ENCODE data around the gene DTHD1. TPM values are rescaled to one million over a fixed set of nuclear protein-coding genes. Genes with fewer than 3 reads are reported as not detected.

DTHD1 gene
- total and polyA plus RNA-seq, 10 of the 15 experiments (the other 5 are each of a cell fraction or from before 2014, with no cell fraction given) = 0.05 to 2.8 (median 1.4) TPM

GRCh38 chr4:36255577-36255976, 25.8 kb upstream of the DTHD1 start (continued):
- TF ChIP-seq MLLT1 (IDR thresholded peaks at IDR 0.05) = 0 out of 2 replicates have a peak, but pooled peaks have one; percentile 20
- 0 out of 2 replicates have a peak, but pooled peaks have one; percentile 16 for TF ChIP-seq RAD21 (IDR thresholded peaks at IDR 0.05; ENCODE audit: insufficient read depth, low read depth, low read length)
- TF ChIP-seq ZNF687 (IDR thresholded peaks at IDR 0.05) = peak; percentile 40; the same call in 1 of the 2 replicates
- peak; percentile 84 for TF ChIP-seq FOXM1 (IDR thresholded peaks at IDR 0.05; ENCODE audit: low read depth, low read length)

GRCh38 chr4:36256398-36256891, 25.0 kb upstream of the DTHD1 start:
- WGBS (ENCODE audit: insufficient coverage, insufficient replicate concordance, low lambda C conversion rate, missing lambda C conversion rate) = 0% methylated on average over 6 of the region's 6 CpGs
- POLR2A ChIA-PET = interaction anchor here (0.8 to 2.4 kb wide), 2 partner anchors 13 to 30 kb away, joined by 5 to 7 read pairs; partner anchors contain the start of gene ARAP2
- Histone ChIP-seq H3K79me2 (ENCODE audit: control insufficient read depth, insufficient read depth, low read length) (no peaks in the 10 kb centered on the region), H3K4me2 (ENCODE audit: control insufficient read depth, insufficient read depth) (peak overlapping the region; percentile 87), H3K9ac (ENCODE audit: control insufficient read depth, insufficient read depth, low read length) (peak overlapping the region; percentile 63), H3K4me3 (peak overlapping the region; percentile 65), H4K20me1 (ENCODE audit: control insufficient read depth, insufficient read depth) (no peaks in the 10 kb centered on the region), H2AFZ (ENCODE audit: control insufficient read depth, low read depth, low read length) (peak overlapping the region; percentile 87), H3K27ac (ENCODE audit: control insufficient read depth, insufficient read depth) (peak overlapping the region; percentile 85), H3K9me3 (replicated peaks; ENCODE audit: control insufficient read depth, insufficient read depth, low read length) (no peaks in the 10 kb centered on the region; the same call in 2 of the 3 replicates), H3K36me3 (ENCODE audit: control insufficient read depth in 2 of 2, insufficient read depth in 2 of 2, low read length in 1 of 2) (no peaks in the 10 kb centered on the region), H3K27me3 (replicated peaks in 1 of 2; ENCODE audit: control insufficient read depth in 2 of 2, insufficient read depth in 2 of 2, low read length in 1 of 2) (no peaks in the 10 kb centered on the region), H3K4me1 (ENCODE audit: control insufficient read depth, insufficient read depth, low read length) (peaks cover 11% of the 10 kb centered on the region)
- intact Hi-C loops (cut with micrococcal nuclease; ENCODE audit: unreplicated experiment) (loop anchor here (1.0 to 2.0 kb wide), 2 partner anchors 64 to 92 kb away; no protein-coding TSS in a partner anchor), in situ Hi-C loops (cut with MboI) (no loop called here)
- DNase-seq (ENCODE audit: low read depth, low spot score) (peak; percentile 70), ATAC-seq (peak; percentile 81), FAIRE-seq (no peak)
- CTCF ChIA-PET = interaction anchor here (1.0 kb wide), 1 partner anchor 143 kb away, joined by 4 read pairs; no protein-coding TSS in a partner anchor
- SMC1A ChIA-PET (ENCODE audit: uncharacterized antibody, unreplicated experiment) = interaction anchor here (0.7 to 5.1 kb wide), 7 partner anchors 14 to 92 kb away, joined by 3 to 42 read pairs (median 4); no protein-coding TSS in a partner anchor
- BruUV-seq (replicated peaks) = no TSS peak
- RAD21 ChIA-PET (ENCODE audit: unreplicated experiment) = interaction anchor here (1.0 to 5.6 kb wide), 3 partner anchors 13 to 69 kb away, joined by 3 to 51 read pairs (median 3); partner anchors contain the start of gene ARAP2
- TF ChIP-seq GABPA (IDR thresholded peaks at IDR 0.05; ENCODE audit: low read depth) = no peak
- TF ChIP-seq HDAC2 (IDR thresholded peaks at IDR 0.05) = no peak
- no peak for TF ChIP-seq RAD51 (IDR thresholded peaks at IDR 0.05)
- 0 out of 2 replicates have a peak, but pooled peaks have one; percentile 24 for TF ChIP-seq CBFB (IDR thresholded peaks at IDR 0.05; ENCODE audit: low read depth)
- TF ChIP-seq ATF7 (IDR thresholded peaks at IDR 0.05; ENCODE audit: low read depth) = no peak
- TF ChIP-seq JUND (IDR thresholded peaks at IDR 0.05; ENCODE audit: low read depth, low read length) = no peak
- TF ChIP-seq NFIC (IDR thresholded peaks at IDR 0.05; ENCODE audit: low read depth, low read length) = peak; percentile 73
- TF ChIP-seq MEF2A (IDR thresholded peaks at IDR 0.05; ENCODE audit: insufficient read depth, low read depth, low read length) = 0 out of 2 replicates have a peak, but pooled peaks have one; percentile 48
- TF ChIP-seq JUNB (IDR thresholded peaks at IDR 0.05) = peak; percentile 72
- no peak for TF ChIP-seq KDM1A (IDR thresholded peaks at IDR 0.05; ENCODE audit: borderline replicate concordance)
- TF ChIP-seq NRF1 (conservative IDR thresholded peaks at IDR 0.05; ENCODE audit: low read depth, low read length) = no peak
- peak in 1 of 2 experiments; percentile 89; a peak in 2 of 4 replicates for TF ChIP-seq ETV6 (conservative IDR thresholded peaks at IDR 0.05 in 1 of 2, IDR thresholded peaks at IDR 0.05 in 1 of 2; ENCODE audit: borderline replicate concordance in 1 of 2, low read depth in 1 of 2)
